Measurements from ENCODE around the gene BCR. TPM values are rescaled to one million over a fixed set of nuclear protein-coding genes. Genes with fewer than 3 reads are reported as not detected.
A peak's percentile ranks its signal among the peaks of the same experiment; 100 is the strongest.

Gene BCR
- total RNA-seq, 1 donor from 2014 or later: 92.6 TPM

DNA sequence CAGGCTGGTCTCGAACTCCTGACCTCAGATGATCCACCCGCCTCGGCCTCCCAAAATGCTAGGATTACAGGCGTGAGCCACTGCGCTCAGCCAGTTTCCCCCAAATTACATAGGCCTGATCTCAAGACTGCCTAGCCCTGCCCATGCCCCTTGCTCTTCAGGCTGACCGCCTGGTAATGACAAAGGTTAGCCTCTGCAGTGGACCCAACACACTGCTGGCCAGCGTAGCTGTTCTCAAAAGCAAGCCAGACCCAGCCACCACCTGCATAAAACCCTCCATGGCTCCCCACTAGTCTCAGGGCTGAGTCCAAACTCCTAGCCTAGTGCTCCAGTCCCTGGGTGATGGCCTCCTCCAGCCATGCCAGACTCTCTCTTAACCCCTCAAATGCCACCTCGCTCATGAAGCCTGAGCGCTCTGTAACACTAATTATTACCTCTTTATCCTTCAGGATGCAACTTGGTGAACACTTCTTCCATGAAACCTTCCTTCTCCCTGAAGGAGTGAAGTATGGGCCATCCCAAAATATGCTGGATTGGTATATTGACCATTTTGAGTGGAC lies 37.7 kb upstream of the BCR start:
- TF ChIP-seq, protein P1, sequence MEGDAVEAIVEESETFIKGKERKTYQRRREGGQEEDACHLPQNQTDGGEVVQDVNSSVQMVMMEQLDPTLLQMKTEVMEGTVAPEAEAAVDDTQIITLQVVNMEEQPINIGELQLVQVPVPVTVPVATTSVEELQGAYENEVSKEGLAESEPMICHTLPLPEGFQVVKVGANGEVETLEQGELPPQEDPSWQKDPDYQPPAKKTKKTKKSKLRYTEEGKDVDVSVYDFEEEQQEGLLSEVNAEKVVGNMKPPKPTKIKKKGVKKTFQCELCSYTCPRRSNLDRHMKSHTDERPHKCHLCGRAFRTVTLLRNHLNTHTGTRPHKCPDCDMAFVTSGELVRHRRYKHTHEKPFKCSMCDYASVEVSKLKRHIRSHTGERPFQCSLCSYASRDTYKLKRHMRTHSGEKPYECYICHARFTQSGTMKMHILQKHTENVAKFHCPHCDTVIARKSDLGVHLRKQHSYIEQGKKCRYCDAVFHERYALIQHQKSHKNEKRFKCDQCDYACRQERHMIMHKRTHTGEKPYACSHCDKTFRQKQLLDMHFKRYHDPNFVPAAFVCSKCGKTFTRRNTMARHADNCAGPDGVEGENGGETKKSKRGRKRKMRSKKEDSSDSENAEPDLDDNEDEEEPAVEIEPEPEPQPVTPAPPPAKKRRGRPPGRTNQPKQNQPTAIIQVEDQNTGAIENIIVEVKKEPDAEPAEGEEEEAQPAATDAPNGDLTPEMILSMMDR (IDR thresholded peaks at IDR 0.05; ENCODE audit: unreplicated experiment): no peak
- H3K9me3 Mint-ChIP-seq (ENCODE audit: unreplicated experiment): no peaks in the 10 kb centered on the region
- H3K27me3 Mint-ChIP-seq (ENCODE audit: unreplicated experiment): peaks cover 11% of the 10 kb centered on the region
- no peaks in the 10 kb centered on the region for H3K36me3 Mint-ChIP-seq (ENCODE audit: low read depth, unreplicated experiment)
- DNase-seq (ENCODE audit: low spot score): no peak
- H3K27ac Mint-ChIP-seq (ENCODE audit: unreplicated experiment): peak overlapping the region; percentile 90
- H3K4me1 Mint-ChIP-seq (ENCODE audit: unreplicated experiment): peaks cover 19% of the 10 kb centered on the region
- peak overlapping the region; percentile 66 for H3K4me3 Mint-ChIP-seq (ENCODE audit: unreplicated experiment)

DNA sequence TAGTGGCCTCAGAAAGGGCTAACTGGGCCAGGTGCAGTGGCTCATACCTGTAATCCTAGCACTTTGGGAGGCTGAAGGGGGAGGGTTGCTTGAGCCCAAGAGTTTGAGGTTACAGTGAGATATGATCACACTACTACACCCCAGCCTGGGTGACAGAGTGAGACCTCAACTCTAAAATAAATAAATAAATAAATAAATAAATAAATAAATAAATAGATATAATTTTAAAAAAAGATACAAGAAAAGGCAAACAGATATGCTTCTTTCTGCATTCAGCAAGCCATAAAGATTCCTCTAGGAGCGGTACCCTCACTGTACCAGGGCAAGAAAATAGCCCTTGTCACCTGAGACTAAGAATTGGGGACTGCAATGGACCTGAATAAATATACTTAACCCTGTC lies 37.2 kb upstream of the BCR start:
- Mint-ChIP-seq H3K27ac (ENCODE audit: unreplicated experiment) (peak overlapping the region; percentile 91), H3K9me3 (ENCODE audit: unreplicated experiment) (no peaks in the 10 kb centered on the region), H3K36me3 (ENCODE audit: low read depth, unreplicated experiment) (no peaks in the 10 kb centered on the region), H3K4me1 (ENCODE audit: unreplicated experiment) (peaks cover 19% of the 10 kb centered on the region), H3K4me3 (ENCODE audit: unreplicated experiment) (no peak overlapping the region), H3K27me3 (ENCODE audit: unreplicated experiment) (peaks cover 11% of the 10 kb centered on the region)
- TF ChIP-seq, protein P1 (IDR thresholded peaks at IDR 0.05; ENCODE audit: unreplicated experiment): no peak
- no peak for DNase-seq (ENCODE audit: low spot score)

DNA sequence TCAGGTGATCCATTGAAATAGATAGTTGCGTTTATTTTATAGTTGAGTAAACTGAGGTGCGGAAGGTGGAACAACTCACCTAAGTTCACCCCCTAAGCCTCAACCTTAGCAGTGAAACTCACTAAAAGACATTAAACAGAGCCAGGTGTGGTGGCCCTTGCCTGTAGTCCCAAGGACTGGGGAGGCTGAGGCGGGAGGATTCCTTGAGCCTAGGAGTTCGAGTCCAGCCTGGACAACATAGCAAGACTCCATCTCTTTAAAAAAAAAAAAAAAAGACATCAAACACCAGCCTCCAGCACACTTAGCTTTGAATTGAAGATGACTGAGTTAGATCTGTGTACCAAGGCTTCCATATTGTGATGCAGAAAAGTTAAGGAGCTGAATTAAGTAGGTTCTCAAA lies 35.9 kb upstream of the BCR start:
- Mint-ChIP-seq H3K4me3 (ENCODE audit: unreplicated experiment) (peak overlapping the region; percentile 83), H3K36me3 (ENCODE audit: low read depth, unreplicated experiment) (no peaks in the 10 kb centered on the region), H3K4me1 (ENCODE audit: unreplicated experiment) (peaks cover 12% of the 10 kb centered on the region), H3K9me3 (ENCODE audit: unreplicated experiment) (no peaks in the 10 kb centered on the region), H3K27ac (ENCODE audit: unreplicated experiment) (no peak overlapping the region), H3K27me3 (ENCODE audit: unreplicated experiment) (peaks cover 12% of the 10 kb centered on the region)
- no peak for DNase-seq (ENCODE audit: low spot score)
- TF ChIP-seq, protein P1 (IDR thresholded peaks at IDR 0.05; ENCODE audit: unreplicated experiment): no peak

DNA sequence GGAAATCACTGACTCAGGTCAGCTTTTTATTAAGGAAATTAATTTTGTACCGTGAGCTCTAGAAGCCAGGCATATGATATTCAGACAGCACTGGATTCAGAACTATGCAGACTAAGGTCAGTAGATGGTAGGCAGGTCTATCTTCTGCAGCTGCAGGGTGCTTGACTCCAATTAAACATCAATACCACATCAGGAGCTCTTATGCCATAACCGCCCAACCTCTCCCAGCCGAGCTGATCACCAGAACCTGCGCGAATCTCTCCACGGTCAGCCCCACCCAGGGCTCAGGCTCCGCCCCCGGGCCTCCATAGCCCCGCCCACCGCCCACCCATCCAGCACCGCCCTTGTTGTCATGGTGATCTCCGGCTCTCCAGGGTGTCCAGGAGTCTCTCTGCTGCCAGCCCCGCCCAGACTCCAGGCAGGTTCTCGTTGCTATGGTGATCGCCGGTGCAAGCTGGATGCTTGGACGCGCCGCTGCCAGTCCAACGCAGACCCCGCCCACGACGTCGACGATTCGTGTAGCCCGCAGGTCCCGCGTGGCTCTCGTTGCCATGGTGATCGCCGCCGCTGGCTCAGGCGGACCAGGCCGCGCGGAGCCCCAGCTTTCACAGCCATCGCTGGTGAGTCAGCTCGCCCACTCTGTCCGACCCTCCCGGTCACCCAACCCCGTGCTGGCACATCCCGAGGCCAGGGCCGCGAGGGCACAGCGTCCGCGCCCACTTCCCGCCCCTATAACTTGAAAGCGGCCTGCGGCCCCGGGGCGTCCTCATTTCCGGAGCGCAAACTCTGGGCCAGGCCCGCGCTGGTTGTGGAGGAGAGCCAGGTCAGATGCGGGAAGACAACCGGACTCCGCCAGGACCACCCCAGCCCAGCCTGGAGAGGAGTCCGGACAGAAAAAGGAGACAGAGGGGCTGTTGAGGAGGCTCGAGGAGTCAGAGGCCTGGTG lies 35.1 kb upstream of the BCR start, which contains the start of gene RAB36:
TSS of gene RAB36 (plus strand) at position 546 of the 946 bp plus-strand sequence. CDS start 1,140 bp downstream, outside the sequence.
- Mint-ChIP-seq H3K27ac (ENCODE audit: unreplicated experiment) (peak within 1 kb of the TSS; percentile 80), H3K4me3 (ENCODE audit: unreplicated experiment) (peak within 1 kb of the TSS; percentile 83), H3K9me3 (ENCODE audit: unreplicated experiment) (no peaks in the 10 kb centered on the region), H3K4me1 (ENCODE audit: unreplicated experiment) (peaks cover 17% of the 10 kb centered on the region), H3K36me3 (ENCODE audit: low read depth, unreplicated experiment) (no peaks in the 10 kb centered on the region), H3K27me3 (ENCODE audit: unreplicated experiment) (peaks cover 15% of the 10 kb centered on the region)
- TF ChIP-seq, protein P1 (IDR thresholded peaks at IDR 0.05; ENCODE audit: unreplicated experiment): no peak
- peak; percentile 96 for DNase-seq (ENCODE audit: low spot score)

All from endothelial cell (in vitro differentiated cells).